AG04450 (cell line): ENCODE measurements around the gene PSMA7. TPM values are rescaled to one million over a fixed set of nuclear protein-coding genes. Genes with fewer than 3 reads are reported as not detected.

Experiments used
- CTCF ChIA-PET: fragments of 300-600, 350-600 bp; formaldehyde crosslinking; extraction: SDS; loops from one replicate; lab custom pipeline; 2022; ENCODE audit warnings: antibody characterized with exemption, inconsistent platforms; lab: Charles Lee
- POLR2A ChIA-PET: fragments of 350-600 bp; formaldehyde crosslinking; extraction: SDS; loops from one replicate; lab custom pipeline; 2021; ENCODE audit warnings: antibody characterized with exemption, inconsistent platforms; lab: Yijun Ruan, JAX
- DNase-seq: peaks from one replicate; pipeline ENCODE4 v3.0.0-alpha.2; 2011; ENCODE audit warnings: low read depth, low spot score
- H3K27ac ChIP-seq: one replicate; pipeline ENCODE4 v1.5.1; 2012; ENCODE audit warnings: low read depth, low read length, control low read depth
- H3K27me3 ChIP-seq: one replicate; pipeline ENCODE4 v1.6.0; 2012; ENCODE audit warnings: low read length; ENCODE audit not compliant: control insufficient read depth, insufficient read depth
- H3K4me3 ChIP-seq: 2 replicates; pipeline ENCODE4 v1.5.1; 2011; ENCODE audit warnings: mild to moderate bottlenecking, low read depth, low read length, control low read depth
- H3K9me3 ChIP-seq: 2 replicates; pipeline ENCODE4 v1.5.1; 2012; ENCODE audit warnings: low read length; ENCODE audit not compliant: control insufficient read depth, insufficient read depth
- polyA plus RNA-seq: library from polyadenylated mRNA; depleted of rRNA; stranded (reverse); fragments of >200 nt; gene quantifications from 2 replicates; pipeline ENCODE4 v1.2.3, GENCODE V29; 2011
- TF ChIP-seq, protein P1 (sequence below): IDR thresholded peaks from 2 replicates; pipeline ENCODE4 v1.5.1; 2011; ENCODE audit warnings: low read depth, low read length, control low read depth, inconsistent platforms

Gene PSMA7
- polyA plus RNA-seq, 1 experiment = 368 TPM

DNA sequence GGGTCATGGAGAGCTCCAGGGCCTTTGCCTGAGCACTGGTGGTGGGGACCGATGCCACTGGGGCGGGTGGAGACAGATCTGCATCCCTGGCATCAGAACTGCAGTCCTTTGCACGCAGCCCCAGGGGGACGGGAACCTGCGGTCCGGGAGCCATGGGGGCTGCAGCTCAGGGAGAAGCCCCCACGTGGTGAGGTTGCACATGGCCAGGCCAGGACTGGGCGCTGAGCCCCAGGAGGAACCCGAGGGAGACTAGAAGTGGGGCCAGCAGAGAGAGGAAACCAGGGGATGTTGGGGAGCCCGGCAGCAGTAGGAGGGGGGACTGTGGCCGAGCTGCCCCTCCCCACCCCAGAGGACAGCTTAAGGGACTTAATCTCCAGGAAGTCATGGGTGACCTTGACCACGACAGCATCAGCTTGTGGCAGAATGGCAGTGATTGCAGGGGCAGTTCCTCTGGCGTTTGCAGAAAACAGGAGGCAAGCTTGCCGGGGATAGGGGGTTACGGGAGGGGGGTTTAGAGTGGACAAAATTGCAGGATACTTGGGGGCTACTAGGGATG, 38.9 kb downstream of the PSMA7 start:
- POLR2A ChIA-PET = no interaction called here

DNA sequence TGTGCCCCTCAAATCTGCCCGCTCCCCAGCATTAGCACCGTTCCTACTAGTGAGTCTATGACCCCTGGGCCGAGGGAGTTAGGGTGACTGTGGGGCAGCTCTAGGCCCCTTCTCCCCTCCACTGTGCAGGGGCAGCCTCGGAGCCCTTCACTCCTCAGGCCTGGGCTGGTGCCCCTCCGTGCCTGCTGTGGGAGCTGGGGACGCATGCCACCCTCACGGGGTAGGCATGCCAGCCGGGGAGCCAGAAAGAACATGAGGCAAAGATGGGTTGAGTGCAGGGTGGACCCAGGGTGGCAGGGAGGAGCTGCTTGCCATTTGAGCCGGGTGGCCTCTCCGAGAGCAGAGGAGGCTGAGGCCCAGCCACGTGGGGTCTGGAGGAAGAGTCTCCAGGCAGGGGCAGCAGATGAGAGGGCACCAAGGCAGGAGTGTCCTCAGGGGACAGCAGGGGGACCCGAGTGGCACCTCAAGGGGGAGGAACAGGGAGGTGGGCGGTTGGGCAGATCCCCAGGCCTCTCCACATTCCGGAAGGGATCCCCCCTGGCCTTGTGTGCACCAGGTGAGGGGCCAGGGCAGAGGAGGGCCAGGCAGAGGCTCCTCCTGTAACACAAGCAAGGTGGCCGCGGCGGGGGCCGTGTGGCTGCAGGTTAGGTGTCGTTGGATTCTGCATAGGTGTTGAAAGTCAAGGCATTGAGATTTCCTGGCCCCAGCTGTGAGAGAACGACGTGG, 39.5 kb downstream of the PSMA7 start:
- Histone ChIP-seq H3K27ac (no peak overlapping the region), H3K4me3 (no peak overlapping the region), H3K27me3 (peaks cover 4% of the 10 kb centered on the region), H3K9me3 (peaks cover 87% of the 10 kb centered on the region)
- no peak for DNase-seq
- TF ChIP-seq, protein P1, sequence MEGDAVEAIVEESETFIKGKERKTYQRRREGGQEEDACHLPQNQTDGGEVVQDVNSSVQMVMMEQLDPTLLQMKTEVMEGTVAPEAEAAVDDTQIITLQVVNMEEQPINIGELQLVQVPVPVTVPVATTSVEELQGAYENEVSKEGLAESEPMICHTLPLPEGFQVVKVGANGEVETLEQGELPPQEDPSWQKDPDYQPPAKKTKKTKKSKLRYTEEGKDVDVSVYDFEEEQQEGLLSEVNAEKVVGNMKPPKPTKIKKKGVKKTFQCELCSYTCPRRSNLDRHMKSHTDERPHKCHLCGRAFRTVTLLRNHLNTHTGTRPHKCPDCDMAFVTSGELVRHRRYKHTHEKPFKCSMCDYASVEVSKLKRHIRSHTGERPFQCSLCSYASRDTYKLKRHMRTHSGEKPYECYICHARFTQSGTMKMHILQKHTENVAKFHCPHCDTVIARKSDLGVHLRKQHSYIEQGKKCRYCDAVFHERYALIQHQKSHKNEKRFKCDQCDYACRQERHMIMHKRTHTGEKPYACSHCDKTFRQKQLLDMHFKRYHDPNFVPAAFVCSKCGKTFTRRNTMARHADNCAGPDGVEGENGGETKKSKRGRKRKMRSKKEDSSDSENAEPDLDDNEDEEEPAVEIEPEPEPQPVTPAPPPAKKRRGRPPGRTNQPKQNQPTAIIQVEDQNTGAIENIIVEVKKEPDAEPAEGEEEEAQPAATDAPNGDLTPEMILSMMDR = no peak
- POLR2A ChIA-PET = no interaction called here
- CTCF ChIA-PET = interaction anchor here (0.7 kb wide), 1 partner anchor 17 kb away, joined by 3 read pairs; no protein-coding TSS in a partner anchor

More for the DNA sequence above, 38.9 kb downstream of the PSMA7 start:
- DNase-seq = no peak
- peaks cover 4% of the 10 kb centered on the region for H3K27me3 ChIP-seq
- TF ChIP-seq, protein P1 = no peak
- H3K9me3 ChIP-seq = peaks cover 82% of the 10 kb centered on the region
- no peak overlapping the region for H3K4me3 ChIP-seq
- H3K27ac ChIP-seq = no peak overlapping the region
- CTCF ChIA-PET = interaction anchor here (0.7 kb wide), 1 partner anchor 18 kb away, joined by 3 read pairs; no protein-coding TSS in a partner anchor

DNA sequence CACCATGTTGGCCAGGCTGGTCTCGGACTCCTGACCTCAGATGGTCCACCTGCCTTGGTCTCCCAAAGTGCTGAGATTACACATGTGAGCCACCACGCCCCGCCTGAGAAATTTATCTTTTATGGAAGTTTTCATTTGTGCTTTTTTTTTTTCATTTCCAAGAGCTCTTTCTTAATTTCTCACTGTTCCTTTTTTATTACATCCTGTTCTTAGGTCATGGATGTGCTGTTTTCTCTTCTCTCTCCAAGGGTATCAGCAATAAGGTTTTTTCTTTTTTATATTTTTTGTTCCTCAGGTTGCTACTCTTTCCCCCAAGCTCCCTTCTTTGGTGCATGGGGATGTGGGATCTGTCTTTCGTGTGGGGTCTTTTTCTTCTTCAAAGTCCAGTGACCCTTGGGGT, 42.1 kb downstream of the PSMA7 start:
- no peak overlapping the region for H3K27ac ChIP-seq
- ChIA-PET POLR2A (interaction anchor here (1.2 kb wide), 1 partner anchor 20 kb away, joined by 4 read pairs; no protein-coding TSS in a partner anchor), CTCF (no interaction called here)
- TF ChIP-seq, protein P1 = no peak
- DNase-seq = no peak
- no peak overlapping the region for H3K4me3 ChIP-seq
- peaks cover 84% of the 10 kb centered on the region for H3K9me3 ChIP-seq
- peaks cover 6% of the 10 kb centered on the region for H3K27me3 ChIP-seq

DNA sequence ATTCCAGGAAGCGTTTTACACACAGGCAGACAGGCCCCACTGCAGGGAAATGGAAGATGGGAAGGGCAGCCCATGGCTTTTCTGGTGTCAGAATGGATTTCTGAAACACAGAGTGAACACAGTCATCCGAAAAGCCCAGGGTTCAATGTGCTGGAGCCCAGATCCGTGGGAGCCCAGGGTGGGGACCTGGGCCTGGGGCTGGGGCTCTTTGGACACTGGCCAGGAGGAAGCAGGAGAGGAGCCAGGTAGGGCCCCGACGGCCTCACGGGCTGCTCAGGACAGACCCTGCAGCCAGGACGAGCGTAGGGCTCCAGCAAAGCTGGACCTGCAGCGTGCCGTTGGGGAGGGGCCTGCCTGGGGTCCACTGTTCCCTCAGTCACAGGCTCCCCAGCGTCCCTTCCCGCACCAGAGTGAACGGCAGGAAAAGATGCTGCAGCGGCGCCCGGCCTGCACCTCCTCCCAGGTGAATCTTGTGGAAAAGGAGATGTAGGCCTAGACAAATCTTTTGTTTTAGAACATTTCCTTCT, 45.2 kb downstream of the PSMA7 start:
- Histone ChIP-seq H3K27ac (no peak overlapping the region), H3K27me3 (peaks cover 6% of the 10 kb centered on the region), H3K9me3 (peaks cover 63% of the 10 kb centered on the region), H3K4me3 (no peak overlapping the region)
- DNase-seq = no peak
- TF ChIP-seq, protein P1 = no peak
- ChIA-PET CTCF (no interaction called here), POLR2A (no interaction called here)
